GM18508 (cell line): ENCODE measurements around the gene KIF27.
"Not testable (repeated sequence)": the region's sequence is repeated elsewhere in the genome, so short reads cannot be mapped to it uniquely, and the experiment has no call there.

Experiments used
- ATAC-seq: cut with Tn5 transposase; IDR thresholded peaks from one replicate; pipeline ENCODE4 v1.9.1; 2021; ENCODE audit warnings: moderate number of reproducible peaks; ENCODE audit not compliant: insufficient read depth, unreplicated experiment

Gene KIF27

DNA sequence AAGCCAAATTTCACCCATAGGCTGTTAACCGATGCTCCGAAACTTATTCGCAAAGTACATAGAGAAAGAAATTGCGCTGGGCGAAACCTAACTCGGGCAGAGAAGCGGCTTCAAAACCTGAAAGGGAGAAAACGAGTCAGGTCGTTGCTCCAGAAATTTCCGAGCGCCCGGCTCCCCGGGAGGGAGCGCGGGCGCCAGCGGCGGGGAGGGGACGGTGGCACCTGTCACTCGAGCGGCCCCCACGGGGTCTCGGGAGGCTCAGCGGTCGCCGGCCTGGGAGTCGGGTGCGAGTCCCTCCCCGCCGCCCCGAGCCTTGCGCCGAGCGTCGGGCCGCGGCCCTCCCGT is 104.2 kb downstream of the KIF27 start:
- ATAC-seq: peak; percentile 4

GRCh38 chr9:83815120-83815519 is 106.1 kb downstream of the KIF27 start:
- ATAC-seq: not testable (repeated sequence)

GRCh38 chr9:83809213-83809612 is 112.0 kb downstream of the KIF27 start:
- not testable (repeated sequence) for ATAC-seq

GRCh38 chr9:83804454-83804853 is 116.8 kb downstream of the KIF27 start:
- not testable (repeated sequence) for ATAC-seq

GRCh38 chr9:83803941-83804340 is 117.3 kb downstream of the KIF27 start:
- ATAC-seq: not testable (repeated sequence)

DNA sequence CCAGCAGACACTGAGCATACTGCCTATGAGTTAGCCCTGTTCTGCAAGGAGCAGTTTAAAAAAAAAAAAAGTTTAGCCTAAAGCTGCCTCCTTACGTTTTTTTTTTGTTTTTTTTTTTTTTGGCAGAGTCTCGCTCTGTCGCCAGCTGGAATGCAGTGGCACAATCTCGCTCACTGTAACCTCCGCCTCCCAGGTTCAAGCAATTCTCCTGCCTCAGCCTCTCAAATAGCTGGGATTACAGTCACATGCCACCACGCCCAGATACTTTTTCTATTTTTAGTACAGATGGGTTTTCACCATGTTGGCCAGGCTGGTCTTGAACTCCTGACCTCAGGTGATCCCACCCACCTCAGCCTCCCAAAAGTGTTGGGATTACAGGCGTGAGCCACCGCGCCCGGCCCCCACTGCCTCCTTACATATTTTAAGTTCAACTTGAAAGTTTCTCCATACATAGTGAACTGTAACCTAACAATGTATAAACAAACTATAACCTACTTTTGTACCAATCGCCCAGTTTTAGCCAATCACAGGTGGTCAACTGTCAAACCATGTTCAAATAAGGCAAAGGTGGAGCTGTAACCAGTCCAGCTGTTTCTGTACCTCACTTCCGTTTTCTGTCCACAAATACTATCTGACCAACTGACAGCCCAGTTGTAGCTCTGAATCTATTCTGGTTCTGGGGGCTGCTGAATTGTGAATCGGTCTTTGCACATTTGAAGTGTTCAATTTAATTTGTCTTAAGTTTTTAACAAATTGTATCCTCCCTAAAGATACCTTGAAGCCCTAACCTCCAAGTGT is 120.8 kb downstream of the KIF27 start:
- no peak for ATAC-seq

DNA sequence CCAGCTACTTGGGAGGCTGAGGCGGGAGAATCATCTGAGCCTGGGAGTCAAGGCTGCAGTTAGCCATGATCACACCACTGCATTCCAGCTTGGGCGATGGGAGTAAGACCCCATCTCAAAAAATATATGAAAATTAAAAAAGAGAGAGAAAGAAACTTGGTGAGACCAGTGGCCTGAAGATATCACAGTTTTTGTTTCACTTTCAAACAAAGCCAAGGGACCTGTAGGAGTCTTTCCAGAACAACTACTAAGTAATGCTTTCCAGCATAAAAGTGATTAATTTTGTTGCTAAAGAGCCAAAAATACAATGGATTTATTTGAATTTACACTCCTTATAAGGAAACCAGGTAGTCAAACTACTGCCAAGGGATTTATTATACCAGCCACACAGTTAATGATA is 127.2 kb downstream of the KIF27 start:
- no peak for ATAC-seq

GRCh38 chr9:83792746-83793145 is 128.5 kb downstream of the KIF27 start:
- ATAC-seq: no peak
